ENCODE measurements around the gene CDC25B. TPM values are rescaled to one million over a fixed set of nuclear protein-coding genes. Genes with fewer than 3 reads are reported as not detected.

CDC25B gene
- total RNA-seq, 1 donor: 23.5 TPM

- Histone ChIP-seq H3K27ac (ENCODE audit: low read depth, low read length) (no peak overlapping the region), H3K4me2 (ENCODE audit: insufficient read depth, low read length) (no peak overlapping the region), H3K4me1 (ENCODE audit: insufficient read depth, low read length) (peaks cover 31% of the 10 kb centered on the region), H3K4me3 (ENCODE audit: insufficient read depth, low read length) (no peak overlapping the region), H3K27me3 (ENCODE audit: insufficient read depth, low read length) (no peaks in the 10 kb centered on the region), H3K36me3 (ENCODE audit: insufficient read depth, low read length) (peaks cover 54% of the 10 kb centered on the region), H2AFZ (ENCODE audit: low read length) (no peak overlapping the region), H3K79me2 (ENCODE audit: insufficient read depth, low read length) (peaks cover 18% of the 10 kb centered on the region), H4K20me1 (ENCODE audit: insufficient read depth, low read length) (peaks cover 2% of the 10 kb centered on the region), H3K9me3 (ENCODE audit: low read depth, low read length) (no peaks in the 10 kb centered on the region)
- TF ChIP-seq CTCF (IDR thresholded peaks at IDR 0.05; ENCODE audit: extremely low read depth, low read depth, low read length): no peak
- no peak for DNase-seq (ENCODE audit: insufficient read length, low spot score, missing footprints)
Observed at GRCh38 chr20:3804781-3805180, 8.7 kb downstream of the CDC25B start.

- Histone ChIP-seq H3K27ac (ENCODE audit: low read depth, low read length) (peak overlapping the region; percentile 94), H2AFZ (ENCODE audit: low read length) (no peak overlapping the region), H3K79me2 (ENCODE audit: insufficient read depth, low read length) (peaks cover 6% of the 10 kb centered on the region), H3K9me3 (ENCODE audit: low read depth, low read length) (no peaks in the 10 kb centered on the region), H4K20me1 (ENCODE audit: insufficient read depth, low read length) (peaks cover 2% of the 10 kb centered on the region), H3K36me3 (ENCODE audit: insufficient read depth, low read length) (peaks cover 20% of the 10 kb centered on the region), H3K4me3 (ENCODE audit: insufficient read depth, low read length) (no peak overlapping the region), H3K4me2 (ENCODE audit: insufficient read depth, low read length) (peak overlapping the region; percentile 58), H3K27me3 (ENCODE audit: insufficient read depth, low read length) (no peaks in the 10 kb centered on the region), H3K4me1 (ENCODE audit: insufficient read depth, low read length) (peaks cover 52% of the 10 kb centered on the region)
- DNase-seq (ENCODE audit: insufficient read length, low spot score, missing footprints): no peak
- no peak for TF ChIP-seq CTCF (IDR thresholded peaks at IDR 0.05; ENCODE audit: extremely low read depth, low read depth, low read length)
Observed at GRCh38 chr20:3808544-3808943, 12.4 kb downstream of the CDC25B start.

DNA sequence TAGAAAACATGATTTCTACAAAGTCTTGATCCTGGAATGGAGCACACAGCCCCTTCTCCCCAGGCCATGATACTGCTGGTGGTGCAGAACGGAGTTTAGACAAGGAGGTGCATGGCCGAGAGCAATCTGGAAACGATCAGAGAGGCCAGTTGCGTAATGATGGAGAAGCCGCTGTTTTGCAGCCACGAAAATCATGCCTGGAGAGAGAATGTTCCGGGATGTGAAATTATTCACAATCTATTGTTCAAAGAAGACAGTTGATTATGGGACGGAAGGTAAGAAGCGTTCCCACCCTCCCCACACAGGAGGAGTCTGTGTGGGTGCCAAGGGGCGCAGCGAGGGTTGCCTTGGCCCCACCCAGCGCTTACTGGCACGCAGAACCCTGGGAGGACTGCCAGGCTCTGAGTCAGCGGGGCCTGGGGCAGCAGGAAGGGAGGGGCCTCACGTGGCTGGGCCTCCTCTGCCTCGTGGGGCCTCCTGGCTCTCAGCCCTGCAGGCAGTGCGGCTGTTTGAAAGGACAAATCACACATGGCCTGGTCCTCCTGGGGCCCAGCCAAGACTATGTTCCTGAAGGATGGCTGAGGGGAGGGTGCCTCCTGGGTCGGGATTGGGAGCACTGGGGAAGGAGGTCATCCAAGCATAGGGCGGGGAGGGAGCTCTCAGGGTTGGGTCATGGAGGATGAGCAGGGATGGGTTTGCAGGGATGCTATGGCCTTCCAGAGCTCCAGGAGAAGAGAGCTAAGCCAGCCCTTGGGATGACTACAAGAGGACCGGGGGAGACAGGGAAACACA lies 15.6 kb downstream of the CDC25B start:
- Histone ChIP-seq H3K36me3 (ENCODE audit: insufficient read depth, low read length) (no peaks in the 10 kb centered on the region), H3K79me2 (ENCODE audit: insufficient read depth, low read length) (peaks cover 6% of the 10 kb centered on the region), H3K4me2 (ENCODE audit: insufficient read depth, low read length) (peak overlapping the region; percentile 71), H3K4me1 (ENCODE audit: insufficient read depth, low read length) (peaks cover 40% of the 10 kb centered on the region), H2AFZ (ENCODE audit: low read length) (peak overlapping the region; percentile 54), H3K9me3 (ENCODE audit: low read depth, low read length) (no peaks in the 10 kb centered on the region), H3K4me3 (ENCODE audit: insufficient read depth, low read length) (peak overlapping the region; percentile 58), H3K27ac (ENCODE audit: low read depth, low read length) (peak overlapping the region; percentile 93), H3K27me3 (ENCODE audit: insufficient read depth, low read length) (no peaks in the 10 kb centered on the region), H4K20me1 (ENCODE audit: insufficient read depth, low read length) (no peaks in the 10 kb centered on the region)
- DNase-seq (ENCODE audit: insufficient read length, low spot score, missing footprints): peak; percentile 98
- TF ChIP-seq CTCF (IDR thresholded peaks at IDR 0.05; ENCODE audit: extremely low read depth, low read depth, low read length): no peak

DNA sequence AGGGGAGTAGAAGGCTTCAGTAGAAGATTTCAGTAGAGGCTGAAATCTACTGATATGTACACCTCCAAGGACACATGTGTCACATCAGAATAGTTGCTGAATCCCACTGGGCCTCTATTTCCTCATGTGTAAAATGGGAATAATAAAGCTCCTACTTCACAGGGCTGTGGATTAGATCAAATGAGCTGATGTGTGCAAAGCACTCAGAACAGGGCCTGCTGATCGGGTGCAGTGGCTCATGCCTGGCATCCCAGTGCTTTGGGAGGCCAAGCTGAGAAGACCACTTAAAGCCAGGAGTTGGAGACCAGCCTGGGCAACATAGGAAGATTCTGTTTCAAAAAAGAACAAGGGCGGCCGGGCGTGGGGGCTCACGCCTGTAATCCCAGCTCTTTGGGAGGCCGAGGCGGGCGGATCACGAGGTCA lies 16.2 kb downstream of the CDC25B start:
- Histone ChIP-seq H3K79me2 (ENCODE audit: insufficient read depth, low read length) (peaks cover 6% of the 10 kb centered on the region), H2AFZ (ENCODE audit: low read length) (peak overlapping the region; percentile 54), H3K4me1 (ENCODE audit: insufficient read depth, low read length) (peaks cover 34% of the 10 kb centered on the region), H3K4me2 (ENCODE audit: insufficient read depth, low read length) (no peak overlapping the region), H3K36me3 (ENCODE audit: insufficient read depth, low read length) (no peaks in the 10 kb centered on the region), H3K27ac (ENCODE audit: low read depth, low read length) (peak overlapping the region; percentile 93), H3K9me3 (ENCODE audit: low read depth, low read length) (no peaks in the 10 kb centered on the region), H3K4me3 (ENCODE audit: insufficient read depth, low read length) (no peak overlapping the region), H3K27me3 (ENCODE audit: insufficient read depth, low read length) (no peaks in the 10 kb centered on the region), H4K20me1 (ENCODE audit: insufficient read depth, low read length) (no peaks in the 10 kb centered on the region)
- no peak for TF ChIP-seq CTCF (IDR thresholded peaks at IDR 0.05; ENCODE audit: extremely low read depth, low read depth, low read length)
- no peak for DNase-seq (ENCODE audit: insufficient read length, low spot score, missing footprints)

All from osteoblast (primary cell).